ENCODE data around the gene VSIG10. TPM values are rescaled to one million over a fixed set of nuclear protein-coding genes. Genes with fewer than 3 reads are reported as not detected.

VSIG10 gene
- total and polyA plus RNA-seq, 5 experiments from 2014 or later, result 2.0 to 5.0 (median 3.1) TPM

DNA sequence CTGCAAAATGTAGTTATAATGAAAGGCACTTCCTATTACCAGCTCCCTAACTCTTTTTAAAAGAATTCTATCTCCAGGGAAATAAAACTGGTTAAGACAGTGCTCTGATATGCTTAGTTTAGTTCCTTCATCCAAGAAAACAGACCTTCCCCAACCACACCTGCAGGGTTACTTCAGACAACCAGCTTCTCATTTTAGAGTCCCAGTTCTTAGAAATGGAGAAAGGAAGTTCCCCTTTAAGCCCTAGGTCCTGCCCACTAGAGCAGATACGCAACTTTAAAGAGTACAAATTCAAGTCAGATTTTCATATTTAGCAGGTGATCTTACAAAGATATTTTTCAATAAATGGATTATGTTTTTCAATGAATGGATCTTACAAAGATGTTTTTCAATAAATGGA, 38.4 kb downstream of the VSIG10 start:
- Mint-ChIP-seq H3K27ac (peak overlapping the region in 7 of 10 donors; percentile 3 to 93 (median 61)), H3K36me3 (no peaks in the 10 kb centered on the region), H3K27me3 (peaks cover 0 to 12% (median 0%) of the 10 kb centered on the region in 5 donors), H3K9me3 (no peaks in the 10 kb centered on the region), H3K4me1 (peaks cover 22 to 44% (median 39%) of the 10 kb centered on the region in 4 donors), H3K4me3 (peak overlapping the region; percentile 57 to 82 (median 66))
- DNase-seq (no peak), ATAC-seq (peak in 1 of 2 donors; percentile 37)
- POLR2A ChIA-PET, result interaction anchor here (0.6 to 2.1 kb wide), 3 partner anchors 56 to 311 kb away, joined by 3 to 12 read pairs (median 5); partner anchors contain the start of genes PEBP1 and SUDS3

- peak in 3 of 10 donors; percentile 23 to 34 (median 26) for DNase-seq
- POLR2A ChIA-PET, result interaction anchor here (0.6 to 2.1 kb wide), 5 partner anchors 21 to 312 kb away, joined by 3 to 12 read pairs (median 4); partner anchors contain the start of genes PEBP1 and SUDS3
- no peaks in the 10 kb centered on the region for H3K9me3 Mint-ChIP-seq
- peak overlapping the region in 8 of 10 donors; percentile 32 to 93 (median 76) for H3K27ac Mint-ChIP-seq
- peaks cover 29 to 52% (median 47%) of the 10 kb centered on the region in 4 donors for H3K4me1 Mint-ChIP-seq
- peak; percentile 61 to 66 for ATAC-seq
- peaks cover 0 to 12% (median 0%) of the 10 kb centered on the region in 5 donors for H3K27me3 Mint-ChIP-seq
- H3K4me3 Mint-ChIP-seq, result peak overlapping the region; percentile 64 to 82 (median 72)
- no peaks in the 10 kb centered on the region for H3K36me3 Mint-ChIP-seq
These were observed 39.2 kb downstream of the VSIG10 start for GRCh38 chr12:118064608-118065007.

DNA sequence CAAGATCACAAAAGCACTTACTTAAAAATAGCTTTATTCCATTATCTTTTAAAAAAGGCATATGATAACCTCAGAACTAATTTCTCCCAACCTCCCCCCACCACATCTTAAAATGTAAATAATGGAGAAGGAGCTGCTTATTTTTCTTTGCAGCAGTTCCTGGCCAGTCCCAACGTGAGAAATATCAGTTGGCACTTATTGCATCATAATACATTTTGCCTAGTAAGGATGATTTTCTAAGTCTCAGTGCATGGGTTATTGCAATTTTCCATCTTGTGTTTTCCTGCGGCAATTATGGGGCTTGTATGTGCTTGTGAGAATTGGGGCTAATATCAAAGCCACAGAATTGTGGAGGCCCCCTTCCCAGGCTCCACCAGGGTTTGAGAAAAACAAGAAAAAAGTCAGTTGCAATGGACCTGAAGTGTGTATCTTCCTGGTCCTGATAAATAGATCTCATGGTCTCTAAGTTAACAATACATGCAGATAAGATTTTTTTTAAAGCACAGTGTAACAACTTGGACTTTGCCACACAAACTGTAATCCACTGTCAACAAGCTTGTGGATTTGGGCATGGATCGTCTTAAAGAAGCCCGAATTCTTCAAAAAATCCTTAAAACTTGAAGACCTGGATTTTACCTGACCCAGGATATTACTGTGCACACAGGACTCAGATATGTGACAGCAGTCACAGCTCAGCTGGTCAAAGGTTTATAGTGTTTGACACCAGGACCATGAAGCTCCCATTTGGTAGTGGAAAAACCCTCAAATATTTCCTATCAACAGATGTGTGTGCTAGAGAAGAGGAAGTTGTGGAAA, 40.0 kb downstream of the VSIG10 start:
- Mint-ChIP-seq H3K27ac (peak overlapping the region in 7 of 10 donors; percentile 43 to 93 (median 72)), H3K4me3 (peak overlapping the region in 9 of 10 donors; percentile 57 to 82 (median 76))

GRCh38 chr12:118061873-118062843, 41.7 kb downstream of the VSIG10 start:
- DNase-seq (peak in 2 of 10 donors; percentile 1 to 7), ATAC-seq (peak in 1 of 2 donors; percentile 27)
- Mint-ChIP-seq H3K27me3 (peaks cover 0 to 4% (median 0%) of the 10 kb centered on the region in 5 donors), H3K36me3 (no peaks in the 10 kb centered on the region), H3K4me3 (peak overlapping the region; percentile 82 to 98 (median 94)), H3K4me1 (peaks cover 32 to 64% (median 58%) of the 10 kb centered on the region in 4 donors), H3K9me3 (no peaks in the 10 kb centered on the region), H3K27ac (peak overlapping the region; percentile 82 to 96 (median 90))
- POLR2A ChIA-PET, result interaction anchor here (0.7 to 1.6 kb wide), 3 partner anchors 14 to 1503 kb away, joined by 3 to 6 read pairs (median 4); partner anchors contain the start of genes MAP1LC3B2 and RFC5

More for the DNA sequence above, 40.0 kb downstream of the VSIG10 start:
- no peaks in the 10 kb centered on the region for H3K9me3 Mint-ChIP-seq
- no peaks in the 10 kb centered on the region for H3K36me3 Mint-ChIP-seq
- H3K4me1 Mint-ChIP-seq, result peaks cover 32 to 60% (median 55%) of the 10 kb centered on the region in 4 donors
- DNase-seq (no peak), ATAC-seq (no peak)
- POLR2A ChIA-PET, result interaction anchor here (0.6 to 2.1 kb wide), 5 partner anchors 22 to 313 kb away, joined by 3 to 12 read pairs (median 3); partner anchors contain the start of genes PEBP1 and SUDS3
- peaks cover 0 to 8% (median 0%) of the 10 kb centered on the region in 5 donors for H3K27me3 Mint-ChIP-seq

- Mint-ChIP-seq H3K36me3 (no peaks in the 10 kb centered on the region), H3K9me3 (no peaks in the 10 kb centered on the region), H3K4me1 (peaks cover 33 to 60% (median 58%) of the 10 kb centered on the region in 4 donors), H3K27me3 (peaks cover 0 to 4% (median 0%) of the 10 kb centered on the region in 5 donors), H3K4me3 (peak within 1 kb of the TSS; percentile 82 to 98 (median 94)), H3K27ac (peak within 1 kb of the TSS; percentile 89 to 98 (median 96))
- POLR2A ChIA-PET, result interaction anchor here (0.6 to 1.6 kb wide), 5 partner anchors 14 to 1502 kb away, joined by 3 to 8 read pairs (median 4); partner anchors contain the start of genes MAP1LC3B2, PEBP1 and RFC5
- peak; percentile 33 to 46 for ATAC-seq
- peak; percentile 16 to 71 (median 43) for DNase-seq
These were observed 42.6 kb downstream of the VSIG10 start, which contains the start of gene WSB2 for GRCh38 chr12:118061011-118061872. Gene WSB2 (minus strand): TSS chr12:118061179. CDS start chr12:118061048, 131 bp downstream.

- Mint-ChIP-seq H3K36me3 (peaks cover 0 to 3% (median 0%) of the 10 kb centered on the region in 3 donors), H3K9me3 (peaks cover 0 to 2% (median 0%) of the 10 kb centered on the region in 9 donors), H3K27ac (peak overlapping the region; percentile 89 to 98 (median 96)), H3K4me3 (peak overlapping the region; percentile 79 to 92 (median 88)), H3K27me3 (peaks cover 0 to 1% (median 0%) of the 10 kb centered on the region in 5 donors), H3K4me1 (peaks cover 36 to 60% (median 58%) of the 10 kb centered on the region in 4 donors)
- DNase-seq, result peak in 7 of 10 donors; percentile 7 to 34 (median 30)
- ATAC-seq, result peak; percentile 16 to 25
- POLR2A ChIA-PET, result interaction anchor here (0.6 to 1.6 kb wide), 4 partner anchors 13 to 75 kb away, joined by 3 to 8 read pairs (median 6); partner anchors contain the start of gene PEBP1
These were observed 43.4 kb downstream of the VSIG10 start for GRCh38 chr12:118060301-118061010.

DNA sequence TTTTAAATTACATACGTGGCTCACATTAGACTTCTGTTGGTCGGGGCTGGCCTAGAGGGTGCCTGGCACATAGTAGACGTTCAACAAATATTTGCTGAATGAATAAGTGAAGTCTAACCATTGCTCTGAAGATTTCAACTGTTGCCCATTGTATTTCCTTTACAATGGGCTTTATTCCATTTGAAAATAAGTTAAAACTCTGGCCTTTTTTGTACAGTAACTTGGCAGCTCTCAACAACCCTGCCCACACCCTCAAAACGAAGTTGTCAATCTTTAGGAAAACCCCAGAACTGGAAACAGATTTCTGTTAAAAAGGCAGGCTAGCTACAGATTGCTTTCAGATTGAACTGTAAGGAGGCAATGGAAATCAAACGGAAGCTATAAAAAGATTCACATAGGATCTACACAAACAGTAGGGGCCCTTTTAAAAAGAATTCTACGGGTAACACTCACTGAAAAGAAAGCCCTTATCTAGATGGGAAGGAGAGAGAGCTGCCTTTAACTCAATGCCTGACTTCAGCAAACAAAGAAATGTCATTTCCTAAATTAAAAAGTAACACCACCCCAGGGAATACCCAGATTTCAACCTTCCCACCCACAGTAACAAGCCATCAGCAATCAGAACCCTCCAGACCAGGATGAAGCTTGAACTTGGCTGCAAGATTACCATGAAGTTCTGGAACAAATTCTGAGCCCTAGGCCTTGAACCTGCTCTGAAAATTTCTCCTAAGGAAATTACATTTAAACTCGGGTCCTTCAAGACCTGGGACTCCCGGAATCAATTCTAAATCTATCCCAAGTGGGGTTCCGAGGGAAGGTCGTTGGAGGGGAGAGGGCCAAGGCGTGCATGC, 44.2 kb downstream of the VSIG10 start:
- POLR2A ChIA-PET, result interaction anchor here (1.3 kb wide), 1 partner anchor 76 kb away, joined by 8 read pairs; the partner anchor contains the start of gene PEBP1
- no peak for ATAC-seq
- H3K9me3 Mint-ChIP-seq, result peaks cover 0 to 3% (median 0%) of the 10 kb centered on the region in 9 donors
- H3K27me3 Mint-ChIP-seq, result no peaks in the 10 kb centered on the region
- H3K36me3 Mint-ChIP-seq, result peaks cover 0 to 3% (median 0%) of the 10 kb centered on the region in 3 donors
- DNase-seq, result peak in 1 of 10 donors; percentile 6
- H3K4me1 Mint-ChIP-seq, result peaks cover 30 to 55% (median 51%) of the 10 kb centered on the region in 4 donors
- peak overlapping the region; percentile 89 to 98 (median 96) for H3K27ac Mint-ChIP-seq
- peak overlapping the region; percentile 79 to 92 (median 88) for H3K4me3 Mint-ChIP-seq

DNA sequence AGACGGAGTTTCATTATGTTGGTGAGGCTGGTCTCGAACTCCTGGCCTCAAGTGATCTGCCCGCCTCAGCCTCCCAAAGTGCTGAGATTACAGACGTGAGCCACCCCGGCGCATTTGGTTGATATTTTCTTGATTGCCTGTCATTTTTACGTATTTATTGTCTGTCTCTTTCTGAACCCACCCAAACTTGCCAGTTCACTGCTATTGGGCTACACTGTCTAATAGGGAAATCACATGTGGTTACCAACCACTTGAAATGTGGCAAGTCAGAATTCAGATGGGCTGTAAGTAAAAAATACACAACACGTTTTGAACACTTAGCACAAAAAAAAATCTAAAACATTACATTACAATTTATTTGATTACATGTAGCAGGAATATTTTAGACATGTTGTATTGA, 44.9 kb downstream of the VSIG10 start:
- Mint-ChIP-seq H3K9me3 (peaks cover 0 to 3% (median 0%) of the 10 kb centered on the region in 9 donors), H3K27ac (peak overlapping the region; percentile 89 to 98 (median 96)), H3K4me1 (peaks cover 27 to 49% (median 45%) of the 10 kb centered on the region in 4 donors), H3K27me3 (no peaks in the 10 kb centered on the region), H3K36me3 (peaks cover 0 to 3% (median 0%) of the 10 kb centered on the region in 3 donors), H3K4me3 (peak overlapping the region in 3 of 10 donors; percentile 52 to 90 (median 84))
- ATAC-seq (no peak), DNase-seq (no peak)
- POLR2A ChIA-PET, result no interaction called here

DNA sequence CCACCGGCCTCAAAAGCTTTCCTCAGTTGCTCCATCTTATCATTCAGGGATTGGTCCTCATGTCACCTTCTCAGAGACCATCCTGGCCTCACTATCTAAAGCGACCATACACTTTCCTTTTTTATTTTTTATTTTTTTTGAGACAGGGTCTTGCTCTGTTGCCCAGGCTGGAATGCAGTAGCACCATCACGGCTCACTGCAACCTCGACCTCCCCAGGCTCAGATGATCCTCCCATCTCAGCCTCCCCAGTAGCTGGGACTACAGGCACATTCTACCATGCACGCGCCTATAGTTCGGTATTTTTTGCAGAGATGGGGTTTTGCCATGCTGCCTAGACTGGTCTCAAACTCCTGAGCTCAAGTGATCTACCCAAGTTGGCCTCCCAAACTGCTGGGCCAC, 45.6 kb downstream of the VSIG10 start:
- H3K4me1 Mint-ChIP-seq, result peaks cover 27 to 49% (median 44%) of the 10 kb centered on the region in 4 donors
- H3K9me3 Mint-ChIP-seq, result peaks cover 0 to 3% (median 0%) of the 10 kb centered on the region in 9 donors
- DNase-seq, result no peak
- H3K27me3 Mint-ChIP-seq, result no peaks in the 10 kb centered on the region
- no peak for ATAC-seq
- POLR2A ChIA-PET, result interaction anchor here (0.8 kb wide), 1 partner anchor 78 kb away, joined by 4 read pairs; the partner anchor contains the start of gene PEBP1
- peaks cover 0 to 4% (median 0%) of the 10 kb centered on the region in 3 donors for H3K36me3 Mint-ChIP-seq
- H3K27ac Mint-ChIP-seq, result peak overlapping the region in 9 of 10 donors; percentile 14 to 98 (median 93)
- H3K4me3 Mint-ChIP-seq, result no peak overlapping the region

Data from naive thymus-derived CD8-positive, alpha-beta T cell (primary cell).